SK-N-SH (cell line): ENCODE results near the gene GVQW3. TPM values are rescaled to one million over a fixed set of nuclear protein-coding genes. Genes with fewer than 3 reads are reported as not detected.
A peak's percentile ranks its signal among the peaks of the same experiment; 100 is the strongest.

ENCODE experiments used
- CTCF ChIA-PET: fragments of 300-600, 350-600 bp; formaldehyde crosslinking; extraction: SDS; loops from one replicate; lab custom pipeline; 2021; lab: Yijun Ruan, JAX
- POLR2A ChIA-PET: fragments of 350-600 bp; sonication (Branson Sonifier 250); formaldehyde crosslinking; extraction: SDS; loops from one replicate; lab custom pipeline; 2020; ENCODE audit warnings: antibody characterized with exemption, inconsistent platforms; lab: Yijun Ruan, JAX
- DNase-seq: peaks from one replicate; pipeline ENCODE4 v3.0.0; 2012
- H2AFZ ChIP-seq: fragments of 200-600 bp; sonication (generic); 2 replicates; pipeline ENCODE4 v1.8.1; 2016; ENCODE audit warnings: antibody characterized with exemption, mild to moderate bottlenecking, low read depth
- H3F3A ChIP-seq: fragments of 200-600 bp; sonication (generic); replicated peaks from 2 replicates; pipeline ENCODE3; 2016; ENCODE audit warnings: antibody characterized with exemption, mild to moderate bottlenecking; ENCODE audit not compliant: insufficient read depth
- H3K27ac ChIP-seq, 2 experiments: fragments of 200-500 bp in 1 of 2; fragments of 200-600 bp in 1 of 2; sonication (Bioruptor generic) in 1 of 2; sonication (generic), shearing (Covaris generic) in 1 of 2; 2 replicates each; pipeline versions ENCODE4 v1.5.1 to v1.6.1; 2014 to 2016; ENCODE audit warnings: low read depth in 2 of 2, inconsistent platforms in 1 of 2, low read length in 1 of 2, mild to moderate bottlenecking in 1 of 2, mixed read lengths in 1 of 2
- H3K27me3 ChIP-seq: fragments of 200-600 bp; sonication (generic), shearing (Covaris generic); 2 replicates; pipeline ENCODE4 v1.6.1; 2016; ENCODE audit warnings: mixed run types; ENCODE audit not compliant: insufficient read depth
- H3K36me3 ChIP-seq, 2 experiments: fragments of 200-500 bp in 1 of 2; fragments of 200-600 bp in 1 of 2; sonication (Bioruptor generic) in 1 of 2; sonication (generic) in 1 of 2; replicated peaks in 1 of 2; 2 replicates each; pipeline versions ENCODE3 to v1.5.1; 2014 to 2016; ENCODE audit warnings: low read length in 1 of 2, mild to moderate bottlenecking in 1 of 2; ENCODE audit not compliant: insufficient read depth in 2 of 2, control insufficient read depth in 1 of 2
- H3K4me1 ChIP-seq, 2 experiments: fragments of 200-500 bp in 1 of 2; fragments of 200-600 bp in 1 of 2; sonication (Bioruptor generic) in 1 of 2; sonication (generic), shearing (Covaris generic) in 1 of 2; 2 replicates each; pipeline versions ENCODE4 v1.5.1 to v1.6.1; 2014 to 2016; ENCODE audit warnings: low read depth in 1 of 2, low read length in 1 of 2, mixed run types in 1 of 2; ENCODE audit not compliant: insufficient read depth in 2 of 2, control insufficient read depth in 1 of 2
- H3K4me2 ChIP-seq: fragments of 200-600 bp; sonication (generic), shearing (Covaris generic); 2 replicates; pipeline ENCODE4 v1.6.1; 2017; ENCODE audit warnings: mixed run types
- H3K4me3 ChIP-seq, 2 experiments: fragments of 200-500 bp in 1 of 2; fragments of 200-600 bp in 1 of 2; sonication (Bioruptor generic) in 1 of 2; sonication (generic), shearing (Covaris generic) in 1 of 2; 2 replicates each; pipeline versions ENCODE4 v1.5.1 to v1.8.1; 2014 to 2016; ENCODE audit warnings: low read depth in 2 of 2, inconsistent platforms in 1 of 2, low read length in 1 of 2, mild to moderate bottlenecking in 1 of 2, mixed read lengths in 1 of 2, moderate library complexity in 1 of 2
- H3K79me2 ChIP-seq: fragments of 200-600 bp; sonication (generic); 2 replicates; pipeline ENCODE4 v1.8.1; 2017; ENCODE audit warnings: mild to moderate bottlenecking; ENCODE audit not compliant: insufficient read depth
- H3K9ac ChIP-seq: fragments of 200-600 bp; sonication (generic); 2 replicates; pipeline ENCODE4 v1.6.1; 2017; ENCODE audit warnings: mixed run types
- H3K9me2 ChIP-seq: fragments of 200-600 bp; sonication (generic); 2 replicates; pipeline ENCODE4 v1.6.1; 2017; ENCODE audit warnings: mixed run types
- H3K9me3 ChIP-seq: fragments of 200-600 bp; sonication (generic); 2 replicates; pipeline ENCODE4 v1.6.1; 2017; ENCODE audit warnings: mixed run types, mild to moderate bottlenecking, moderate library complexity
- H4K20me1 ChIP-seq: fragments of 200-600 bp; sonication (generic); 2 replicates; pipeline ENCODE4 v1.6.1; 2017; ENCODE audit warnings: mild to moderate bottlenecking, mixed run types; ENCODE audit not compliant: insufficient read depth
- EZH2phosphoT487 ChIP-seq: fragments of 200-600 bp; sonication (generic); IDR thresholded peaks from 2 replicates; pipeline ENCODE4 v1.6.1; 2017; ENCODE audit warnings: low read depth, mixed run types, mild to moderate bottlenecking, antibody characterized with exemption, moderate library complexity, borderline replicate concordance
- MXI1 ChIP-seq: IDR thresholded peaks from 2 replicates; pipeline ENCODE4 v1.6.1; 2012; ENCODE audit warnings: mild to moderate bottlenecking, low read depth, low read length, improper control_type of control experiment
- SIN3A ChIP-seq: IDR thresholded peaks from 2 replicates; pipeline ENCODE4 v1.6.1; 2012; ENCODE audit warnings: low read depth, mild to moderate bottlenecking, low read length, moderate library complexity, borderline replicate concordance
- TCF12 ChIP-seq: IDR thresholded peaks from 2 replicates; pipeline ENCODE4 v1.4.0; 2012
- WGBS: methylation state at CpG from one replicate; pipeline ENCODE4 v1.1.6; 2017; ENCODE audit warnings: low lambda C conversion rate; 5-methylcytosine and 5-hydroxymethylcytosine counted together
- polyA plus RNA-seq, 3 experiments: library from polyadenylated mRNA; depleted of rRNA; stranded (reverse); fragments of >200 nt; gene quantifications; 2 replicates each; pipeline ENCODE4 v1.2.3, GENCODE V29; 2012
- TF ChIP-seq, protein P1 (sequence below): IDR thresholded peaks from 2 replicates; pipeline ENCODE4 v1.4.0; 2012; ENCODE audit warnings: low read depth, borderline replicate concordance

Gene GVQW3
- polyA plus RNA-seq, 1 of the 3 experiments (the other 2 are of a cell fraction) = 2.3 TPM

DNA sequence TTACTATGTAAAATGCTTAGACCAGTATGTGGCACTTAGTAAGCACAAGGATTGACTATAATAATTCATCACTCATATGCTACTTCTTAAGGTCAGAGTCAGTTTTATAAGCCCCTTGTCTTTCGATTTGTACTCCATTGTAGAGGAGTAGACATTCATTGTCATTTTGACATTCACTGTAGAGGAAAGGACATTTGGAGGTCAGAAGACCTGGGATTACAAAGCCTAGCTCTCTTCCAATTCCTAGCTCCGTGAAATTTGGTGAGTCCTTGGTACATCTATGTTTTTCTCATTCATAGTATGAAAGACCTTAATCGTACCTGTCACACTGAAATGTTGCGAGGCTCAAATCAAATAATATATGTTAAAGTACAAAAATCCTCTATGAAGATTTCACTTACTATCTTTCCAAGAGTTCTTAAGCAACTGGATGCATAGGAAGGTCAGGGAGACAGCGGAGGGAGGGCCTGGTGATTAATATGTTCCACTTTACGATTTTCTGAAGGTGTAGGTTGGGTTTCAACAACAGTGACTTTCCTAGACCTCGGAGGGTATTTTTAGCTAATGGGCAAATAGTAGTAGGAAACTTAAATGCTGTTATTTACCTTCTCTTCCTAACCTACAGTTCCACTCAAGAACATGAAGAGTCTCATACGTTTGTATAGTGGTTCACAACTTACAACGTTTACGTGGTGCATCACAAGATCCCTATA, 62.3 kb downstream of the GVQW3 start:
- H3K9me3 ChIP-seq = no peaks in the 10 kb centered on the region
- H3K27me3 ChIP-seq = no peaks in the 10 kb centered on the region
- H3K9me2 ChIP-seq = no peaks in the 10 kb centered on the region
- peaks cover 5 to 8% of the 10 kb centered on the region in 2 experiments; a peak in 3 of 4 replicates for H3K4me1 ChIP-seq
- TF ChIP-seq TCF12 (no peak), EZH2phosphoT487 (no peak)
- H3F3A ChIP-seq = no peaks in the 10 kb centered on the region
- DNase-seq = no peak
- peak overlapping the region; percentile 92 for H3K9ac ChIP-seq
- peak overlapping the region; percentile 81 for H2AFZ ChIP-seq
- ChIA-PET CTCF (interaction anchor here (0.6 to 1.0 kb wide), 2 partner anchors 11 to 234 kb away, joined by 3 read pairs; no protein-coding TSS in a partner anchor), POLR2A (no interaction called here)
- H4K20me1 ChIP-seq = peaks cover 8% of the 10 kb centered on the region
- peak overlapping the region; percentile 92 for H3K4me2 ChIP-seq
- 41% methylated on average over 10 of the region's 10 CpGs for WGBS
- H3K4me3 ChIP-seq = peak overlapping the region; percentile 90 to 99
- peaks cover 59% of the 10 kb centered on the region for H3K79me2 ChIP-seq
- peaks cover 15% of the 10 kb centered on the region in 2 experiments for H3K36me3 ChIP-seq
- H3K27ac ChIP-seq = peak overlapping the region; percentile 88 to 91

- ChIA-PET POLR2A (no interaction called here), CTCF (interaction anchor here (0.6 kb wide), 1 partner anchor 235 kb away, joined by 3 read pairs; no protein-coding TSS in a partner anchor)
- TF ChIP-seq SIN3A (no peak; the same call in 1 of the 2 replicates), MXI1 (peak; percentile 76; the same call in 1 of the 2 replicates)
- TF ChIP-seq, protein P1, sequence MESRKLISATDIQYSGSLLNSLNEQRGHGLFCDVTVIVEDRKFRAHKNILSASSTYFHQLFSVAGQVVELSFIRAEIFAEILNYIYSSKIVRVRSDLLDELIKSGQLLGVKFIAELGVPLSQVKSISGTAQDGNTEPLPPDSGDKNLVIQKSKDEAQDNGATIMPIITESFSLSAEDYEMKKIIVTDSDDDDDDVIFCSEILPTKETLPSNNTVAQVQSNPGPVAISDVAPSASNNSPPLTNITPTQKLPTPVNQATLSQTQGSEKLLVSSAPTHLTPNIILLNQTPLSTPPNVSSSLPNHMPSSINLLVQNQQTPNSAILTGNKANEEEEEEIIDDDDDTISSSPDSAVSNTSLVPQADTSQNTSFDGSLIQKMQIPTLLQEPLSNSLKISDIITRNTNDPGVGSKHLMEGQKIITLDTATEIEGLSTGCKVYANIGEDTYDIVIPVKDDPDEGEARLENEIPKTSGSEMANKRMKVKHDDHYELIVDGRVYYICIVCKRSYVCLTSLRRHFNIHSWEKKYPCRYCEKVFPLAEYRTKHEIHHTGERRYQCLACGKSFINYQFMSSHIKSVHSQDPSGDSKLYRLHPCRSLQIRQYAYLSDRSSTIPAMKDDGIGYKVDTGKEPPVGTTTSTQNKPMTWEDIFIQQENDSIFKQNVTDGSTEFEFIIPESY = peak; percentile 69; the same call in 1 of the 2 replicates
- 6% methylated on average over 10 of the region's 10 CpGs for WGBS
- peaks cover 60% of the 10 kb centered on the region for H3K79me2 ChIP-seq
- H3K9me2 ChIP-seq = no peaks in the 10 kb centered on the region
- H3K4me1 ChIP-seq = peaks cover 5 to 8% of the 10 kb centered on the region in 2 experiments; a peak in 3 of 4 replicates
- H3F3A ChIP-seq = no peaks in the 10 kb centered on the region
- H3K4me2 ChIP-seq = peak overlapping the region; percentile 92
- H3K9me3 ChIP-seq = no peaks in the 10 kb centered on the region
- DNase-seq = no peak
- peak overlapping the region; percentile 81 for H2AFZ ChIP-seq
- H3K27me3 ChIP-seq = no peaks in the 10 kb centered on the region
- H3K36me3 ChIP-seq = peaks cover 20 to 21% of the 10 kb centered on the region in 2 experiments
- H4K20me1 ChIP-seq = peaks cover 8% of the 10 kb centered on the region
- H3K9ac ChIP-seq = peak overlapping the region; percentile 92
- peak overlapping the region; percentile 88 to 91 for H3K27ac ChIP-seq
- peak overlapping the region; percentile 90 to 99 for H3K4me3 ChIP-seq
These were observed 62.9 kb downstream of the GVQW3 start for GRCh38 chr11:76444065-76444383.
